ENCODE results near the gene TUBB4B. TPM values are rescaled to one million over a fixed set of nuclear protein-coding genes. Genes with fewer than 3 reads are reported as not detected.

Gene TUBB4B
- total RNA-seq, 1 donor from 2014 or later = 134 TPM

DNA sequence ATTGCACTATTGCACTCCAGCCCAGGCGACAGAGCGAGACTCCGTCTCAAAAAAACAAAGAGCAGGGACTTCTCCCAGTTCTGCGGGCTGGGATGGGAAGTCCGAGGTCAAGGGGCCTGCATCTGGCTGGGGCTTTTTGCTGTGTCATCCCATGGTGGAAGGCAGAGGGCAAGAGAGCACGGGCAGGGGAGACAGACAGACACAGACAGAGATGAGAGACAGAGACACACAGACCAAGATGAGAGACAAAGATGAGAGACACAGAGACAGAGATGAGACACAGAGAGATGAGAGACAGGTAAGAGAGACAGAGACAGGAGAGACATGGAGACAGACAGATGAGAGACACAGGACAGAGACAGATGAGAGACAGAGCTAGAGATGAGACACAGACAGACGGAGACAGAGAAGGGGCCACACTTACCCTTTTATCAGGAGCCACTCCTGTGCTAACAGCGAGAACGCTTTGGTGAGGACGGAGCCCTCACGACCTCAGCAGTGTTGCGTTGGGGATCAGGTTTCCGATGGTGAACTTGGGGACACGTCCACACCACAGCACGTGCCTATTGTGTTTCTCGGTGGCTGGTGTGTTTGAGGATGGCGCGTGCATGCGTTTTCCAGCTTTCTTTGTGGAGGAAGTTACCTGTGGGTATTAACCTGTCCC lies 27.6 kb downstream of the TUBB4B start:
- Mint-ChIP-seq H3K36me3 (ENCODE audit: low read depth, unreplicated experiment) (peaks cover 23% of the 10 kb centered on the region), H3K4me1 (ENCODE audit: unreplicated experiment) (no peaks in the 10 kb centered on the region), H3K27ac (ENCODE audit: unreplicated experiment) (peak overlapping the region; percentile 62), H3K4me3 (ENCODE audit: unreplicated experiment) (no peak overlapping the region), H3K27me3 (ENCODE audit: unreplicated experiment) (peaks cover 5% of the 10 kb centered on the region), H3K9me3 (ENCODE audit: unreplicated experiment) (no peaks in the 10 kb centered on the region)
- no peak for DNase-seq (ENCODE audit: low spot score)
- TF ChIP-seq, protein P1, sequence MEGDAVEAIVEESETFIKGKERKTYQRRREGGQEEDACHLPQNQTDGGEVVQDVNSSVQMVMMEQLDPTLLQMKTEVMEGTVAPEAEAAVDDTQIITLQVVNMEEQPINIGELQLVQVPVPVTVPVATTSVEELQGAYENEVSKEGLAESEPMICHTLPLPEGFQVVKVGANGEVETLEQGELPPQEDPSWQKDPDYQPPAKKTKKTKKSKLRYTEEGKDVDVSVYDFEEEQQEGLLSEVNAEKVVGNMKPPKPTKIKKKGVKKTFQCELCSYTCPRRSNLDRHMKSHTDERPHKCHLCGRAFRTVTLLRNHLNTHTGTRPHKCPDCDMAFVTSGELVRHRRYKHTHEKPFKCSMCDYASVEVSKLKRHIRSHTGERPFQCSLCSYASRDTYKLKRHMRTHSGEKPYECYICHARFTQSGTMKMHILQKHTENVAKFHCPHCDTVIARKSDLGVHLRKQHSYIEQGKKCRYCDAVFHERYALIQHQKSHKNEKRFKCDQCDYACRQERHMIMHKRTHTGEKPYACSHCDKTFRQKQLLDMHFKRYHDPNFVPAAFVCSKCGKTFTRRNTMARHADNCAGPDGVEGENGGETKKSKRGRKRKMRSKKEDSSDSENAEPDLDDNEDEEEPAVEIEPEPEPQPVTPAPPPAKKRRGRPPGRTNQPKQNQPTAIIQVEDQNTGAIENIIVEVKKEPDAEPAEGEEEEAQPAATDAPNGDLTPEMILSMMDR (IDR thresholded peaks at IDR 0.05; ENCODE audit: unreplicated experiment) = no peak

DNA sequence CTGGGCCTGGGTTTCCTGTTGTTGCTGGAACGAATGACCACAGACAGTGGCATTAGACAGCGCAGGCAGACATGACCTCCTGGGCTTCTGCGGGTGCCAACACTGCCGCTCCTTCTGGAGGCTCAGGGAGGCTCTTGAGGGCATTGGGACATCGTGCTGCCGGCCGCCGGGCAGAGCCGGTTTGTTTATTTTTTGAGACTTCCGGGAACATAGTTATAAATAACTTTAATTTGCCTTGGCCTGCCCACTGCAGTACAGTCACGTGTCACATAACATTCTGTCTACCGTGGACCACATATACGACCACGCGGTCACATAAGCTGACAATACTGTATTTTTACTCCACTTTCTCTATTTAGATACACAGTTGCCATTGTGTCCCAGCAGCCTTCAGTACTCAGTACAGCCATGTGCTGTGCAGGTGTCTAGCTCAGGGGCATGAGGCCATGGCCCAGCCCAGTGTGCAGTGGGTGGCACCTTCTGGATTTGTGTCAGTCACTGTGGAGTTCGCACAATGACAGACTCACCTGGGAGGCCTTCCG lies 28.2 kb downstream of the TUBB4B start:
- peak overlapping the region; percentile 21 for H3K4me3 Mint-ChIP-seq (ENCODE audit: unreplicated experiment)
- peaks cover under 1% of the 10 kb centered on the region for H3K4me1 Mint-ChIP-seq (ENCODE audit: unreplicated experiment)
- no peak for DNase-seq (ENCODE audit: low spot score)
- H3K27me3 Mint-ChIP-seq (ENCODE audit: unreplicated experiment) = peaks cover 5% of the 10 kb centered on the region
- peaks cover 24% of the 10 kb centered on the region for H3K36me3 Mint-ChIP-seq (ENCODE audit: low read depth, unreplicated experiment)
- TF ChIP-seq, protein P1 (IDR thresholded peaks at IDR 0.05; ENCODE audit: unreplicated experiment) = no peak
- H3K27ac Mint-ChIP-seq (ENCODE audit: unreplicated experiment) = peak overlapping the region; percentile 62
- no peaks in the 10 kb centered on the region for H3K9me3 Mint-ChIP-seq (ENCODE audit: unreplicated experiment)

DNA sequence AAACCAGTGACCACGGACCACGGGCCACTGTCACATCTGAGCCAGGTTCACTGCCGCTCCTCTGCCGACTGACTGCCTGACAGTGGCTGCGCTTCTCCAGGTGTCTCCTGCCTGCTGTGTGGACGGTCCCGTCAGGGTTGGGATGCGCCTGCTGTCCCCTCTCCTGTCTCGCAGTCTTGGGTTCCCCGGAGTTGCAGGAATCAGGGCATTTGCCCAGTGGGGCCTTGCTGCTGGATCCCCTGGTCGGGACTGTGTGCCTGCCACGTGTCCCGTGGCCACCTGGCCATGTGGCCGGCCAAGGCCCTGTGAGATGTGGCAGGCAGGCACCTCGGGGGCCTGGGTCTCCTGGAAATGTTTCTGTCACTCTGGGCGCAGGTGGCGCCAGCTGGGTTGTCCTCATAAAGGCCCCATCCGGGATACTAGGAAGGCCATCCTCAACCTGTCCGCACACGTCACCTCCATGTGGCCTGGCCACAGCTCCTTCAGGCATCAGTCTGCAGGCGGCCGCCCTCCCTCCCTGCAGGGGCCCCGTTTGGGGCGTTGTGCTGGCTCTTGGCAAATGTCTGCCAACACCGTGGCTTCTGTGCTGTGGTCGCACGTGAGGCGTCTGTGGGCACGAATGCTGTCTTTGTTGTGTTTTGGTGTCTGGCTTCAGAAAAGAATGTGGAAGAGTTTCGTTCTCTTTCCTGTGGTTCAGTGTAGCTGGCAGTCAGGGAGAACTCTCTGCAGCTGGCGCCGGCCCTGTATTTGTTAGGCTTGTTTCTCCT lies 30.0 kb downstream of the TUBB4B start:
- Mint-ChIP-seq H3K4me3 (ENCODE audit: unreplicated experiment) (peak overlapping the region; percentile 56), H3K27ac (ENCODE audit: unreplicated experiment) (no peak overlapping the region), H3K27me3 (ENCODE audit: unreplicated experiment) (peaks cover 10% of the 10 kb centered on the region), H3K9me3 (ENCODE audit: unreplicated experiment) (no peaks in the 10 kb centered on the region), H3K36me3 (ENCODE audit: low read depth, unreplicated experiment) (peaks cover 24% of the 10 kb centered on the region), H3K4me1 (ENCODE audit: unreplicated experiment) (peaks cover 14% of the 10 kb centered on the region)
- TF ChIP-seq, protein P1 (IDR thresholded peaks at IDR 0.05; ENCODE audit: unreplicated experiment) = no peak
- no peak for DNase-seq (ENCODE audit: low spot score)

DNA sequence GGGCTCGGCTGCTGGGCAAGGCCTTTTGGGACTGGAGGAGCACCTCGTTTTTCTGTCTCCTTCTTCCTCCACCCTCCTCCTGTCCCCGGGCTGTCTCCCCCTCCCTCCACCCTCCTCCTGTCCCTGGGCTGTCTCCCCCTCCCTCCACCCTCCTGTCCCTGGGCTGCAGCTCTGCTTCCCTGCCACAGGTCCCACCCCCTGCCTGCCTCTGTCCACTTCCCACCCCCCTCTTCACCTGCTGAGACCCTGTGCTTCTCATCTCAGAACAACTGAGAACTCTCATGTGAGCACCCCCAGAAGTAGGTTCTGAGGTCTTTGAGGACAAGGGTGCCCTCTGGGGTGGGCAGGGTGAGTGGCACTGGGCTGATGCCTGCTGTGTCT lies 30.6 kb downstream of the TUBB4B start:
- TF ChIP-seq, protein P1 (IDR thresholded peaks at IDR 0.05; ENCODE audit: unreplicated experiment) = no peak
- H3K4me3 Mint-ChIP-seq (ENCODE audit: unreplicated experiment) = peak overlapping the region; percentile 56
- peaks cover 16% of the 10 kb centered on the region for H3K4me1 Mint-ChIP-seq (ENCODE audit: unreplicated experiment)
- H3K36me3 Mint-ChIP-seq (ENCODE audit: low read depth, unreplicated experiment) = peaks cover 24% of the 10 kb centered on the region
- H3K27me3 Mint-ChIP-seq (ENCODE audit: unreplicated experiment) = peaks cover 10% of the 10 kb centered on the region
- no peak for DNase-seq (ENCODE audit: low spot score)
- H3K27ac Mint-ChIP-seq (ENCODE audit: unreplicated experiment) = no peak overlapping the region
- no peaks in the 10 kb centered on the region for H3K9me3 Mint-ChIP-seq (ENCODE audit: unreplicated experiment)

Data from endothelial cell (in vitro differentiated cells).